ENCODE data around the gene LILRA2. TPM values are rescaled to one million over a fixed set of nuclear protein-coding genes. Genes with fewer than 3 reads are reported as not detected.
"Not testable (repeated sequence)": the region's sequence is repeated elsewhere in the genome, so short reads cannot be mapped to it uniquely, and the experiment has no call there.

LILRA2 gene
- total RNA-seq, 2 experiments from 2014 or later: not detected

DNA sequence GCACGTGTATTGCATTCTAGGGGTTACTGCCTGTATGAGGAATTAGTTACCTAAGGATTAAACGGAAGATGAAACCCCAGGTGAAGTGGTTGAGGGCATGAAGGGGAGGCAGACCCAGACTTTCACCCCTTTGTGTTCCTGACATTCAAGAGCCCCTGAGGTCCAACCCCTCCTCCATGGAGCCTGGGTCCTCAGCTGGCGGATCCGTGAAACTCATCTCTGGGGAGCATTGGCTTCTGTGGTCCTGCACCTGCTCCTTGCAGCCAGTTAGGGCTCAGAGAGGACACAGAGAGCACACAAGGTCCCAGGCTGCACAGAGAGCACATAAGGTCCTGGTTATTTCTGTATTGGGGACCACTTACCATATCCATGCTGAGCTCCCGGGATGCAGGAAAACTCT, 12.8 kb downstream of the LILRA2 start:
- Mint-ChIP-seq H3K27ac (no peak overlapping the region), H3K4me1 (no peaks in the 10 kb centered on the region), H3K9me3 (peaks cover 19% of the 10 kb centered on the region), H3K36me3 (no peaks in the 10 kb centered on the region), H3K4me3 (no peak overlapping the region), H3K27me3 (peaks cover 38% of the 10 kb centered on the region)
- DNase-seq: no peak

DNA sequence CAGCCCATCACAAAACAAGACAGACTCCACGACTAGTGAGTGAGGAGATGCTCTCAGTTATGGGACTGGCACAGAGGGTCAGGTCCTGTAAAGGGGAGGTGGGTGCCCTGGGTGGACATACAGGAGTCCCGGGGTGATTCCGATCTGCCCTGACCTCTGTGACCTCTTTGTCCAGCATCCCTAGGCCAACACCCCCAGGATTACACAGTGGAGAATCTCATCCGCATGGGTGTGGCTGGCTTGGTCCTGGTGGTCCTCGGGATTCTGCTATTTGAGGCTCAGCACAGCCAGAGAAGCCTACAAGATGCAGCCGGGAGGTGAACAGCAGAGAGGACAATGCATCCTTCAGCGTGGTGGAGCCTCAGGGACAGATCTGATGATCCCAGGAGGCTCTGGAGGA, 13.4 kb downstream of the LILRA2 start:
- Mint-ChIP-seq H3K27me3 (peaks cover 40% of the 10 kb centered on the region), H3K36me3 (no peaks in the 10 kb centered on the region), H3K4me3 (no peak overlapping the region), H3K9me3 (peaks cover 20% of the 10 kb centered on the region), H3K27ac (no peak overlapping the region), H3K4me1 (no peaks in the 10 kb centered on the region)
- no peak for DNase-seq

DNA sequence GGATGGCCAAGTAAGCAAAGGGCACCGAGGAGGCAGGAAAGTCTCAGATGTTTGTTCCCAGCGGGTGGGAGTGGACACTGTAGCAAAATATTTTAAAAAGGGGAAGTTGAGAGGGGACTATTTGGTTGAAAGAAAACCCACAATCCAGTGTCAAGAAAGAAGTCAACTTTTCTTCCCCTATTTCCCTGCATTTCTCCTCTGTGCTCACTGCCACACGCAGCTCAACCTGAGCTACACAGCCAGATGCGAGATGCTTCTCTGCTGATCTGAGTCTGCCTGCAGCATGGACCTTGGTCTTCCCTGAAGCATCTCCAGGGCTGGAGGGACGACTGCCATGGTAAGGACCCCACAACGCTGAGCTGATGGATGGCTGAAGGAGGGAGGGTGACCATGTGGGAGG, 19.9 kb downstream of the LILRA2 start, which contains the start of gene LILRA1:
Gene LILRA1 (plus strand): TSS at position 188 of the 400 bp plus-strand sequence. CDS start 613 bp downstream, outside the sequence.
- DNase-seq, H3K27ac Mint-ChIP-seq, H3K4me3 Mint-ChIP-seq, H3K36me3 Mint-ChIP-seq, H3K9me3 Mint-ChIP-seq, H3K4me1 Mint-ChIP-seq: not testable (repeated sequence)
- H3K27me3 Mint-ChIP-seq: peaks cover 33% of the 10 kb centered on the region

DNA sequence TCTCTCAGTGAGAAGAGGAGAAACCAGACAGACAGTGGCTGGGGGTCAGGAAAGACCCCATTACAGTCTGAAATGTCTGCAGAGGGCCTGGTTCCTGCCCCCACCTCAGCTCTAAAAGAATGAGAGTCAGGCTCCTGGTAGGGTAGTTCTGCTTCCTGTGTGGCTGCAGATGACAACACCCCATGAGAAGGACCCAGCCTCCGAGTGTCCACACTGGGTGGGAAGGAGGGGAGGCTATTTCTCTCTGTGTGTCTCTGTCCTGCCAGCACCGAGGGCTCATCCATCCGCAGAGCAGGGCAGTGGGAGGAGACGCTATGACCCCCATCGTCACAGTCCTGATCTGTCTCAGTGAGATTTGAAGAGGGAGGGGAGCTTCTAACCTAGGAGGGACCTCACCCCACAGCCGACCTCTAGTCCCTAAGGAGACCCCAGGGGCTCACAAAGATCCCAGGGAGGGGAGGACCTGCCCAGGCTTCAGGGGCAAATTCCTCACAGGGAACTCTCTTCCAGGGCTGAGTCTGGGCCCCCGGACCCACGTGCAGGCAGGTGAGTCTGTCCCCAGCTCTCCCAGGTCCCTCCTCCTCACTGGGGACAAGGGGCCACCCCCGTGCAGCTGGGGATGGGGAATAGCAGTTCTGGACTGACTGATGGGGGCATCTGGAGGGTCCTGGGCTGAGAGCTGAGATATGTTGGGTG, 20.5 kb downstream of the LILRA2 start:
- peaks cover 33% of the 10 kb centered on the region for H3K27me3 Mint-ChIP-seq
- H3K27ac Mint-ChIP-seq, H3K4me1 Mint-ChIP-seq, H3K9me3 Mint-ChIP-seq, DNase-seq, H3K36me3 Mint-ChIP-seq, H3K4me3 Mint-ChIP-seq: not testable (repeated sequence)

DNA sequence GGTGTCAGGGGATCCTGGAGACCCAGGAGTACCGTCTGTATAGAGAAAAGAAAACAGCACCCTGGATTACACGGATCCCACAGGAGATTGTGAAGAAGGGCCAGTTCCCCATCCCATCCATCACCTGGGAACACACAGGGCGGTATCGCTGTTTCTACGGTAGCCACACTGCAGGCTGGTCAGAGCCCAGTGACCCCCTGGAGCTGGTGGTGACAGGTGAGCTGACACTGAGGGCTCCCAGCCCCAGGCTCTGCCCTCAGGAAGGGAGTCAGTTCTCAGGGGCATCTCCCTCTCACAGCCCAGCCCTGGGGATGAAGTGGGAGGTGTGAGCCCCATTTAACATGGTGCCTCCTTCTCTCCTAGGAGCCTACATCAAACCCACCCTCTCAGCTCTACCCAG, 21.1 kb downstream of the LILRA2 start:
- peaks cover 5% of the 10 kb centered on the region for H3K9me3 Mint-ChIP-seq
- DNase-seq: no peak
- H3K27ac Mint-ChIP-seq: no peak overlapping the region
- no peaks in the 10 kb centered on the region for H3K4me1 Mint-ChIP-seq
- no peak overlapping the region for H3K4me3 Mint-ChIP-seq
- H3K27me3 Mint-ChIP-seq: peaks cover 34% of the 10 kb centered on the region
- no peaks in the 10 kb centered on the region for H3K36me3 Mint-ChIP-seq

DNA sequence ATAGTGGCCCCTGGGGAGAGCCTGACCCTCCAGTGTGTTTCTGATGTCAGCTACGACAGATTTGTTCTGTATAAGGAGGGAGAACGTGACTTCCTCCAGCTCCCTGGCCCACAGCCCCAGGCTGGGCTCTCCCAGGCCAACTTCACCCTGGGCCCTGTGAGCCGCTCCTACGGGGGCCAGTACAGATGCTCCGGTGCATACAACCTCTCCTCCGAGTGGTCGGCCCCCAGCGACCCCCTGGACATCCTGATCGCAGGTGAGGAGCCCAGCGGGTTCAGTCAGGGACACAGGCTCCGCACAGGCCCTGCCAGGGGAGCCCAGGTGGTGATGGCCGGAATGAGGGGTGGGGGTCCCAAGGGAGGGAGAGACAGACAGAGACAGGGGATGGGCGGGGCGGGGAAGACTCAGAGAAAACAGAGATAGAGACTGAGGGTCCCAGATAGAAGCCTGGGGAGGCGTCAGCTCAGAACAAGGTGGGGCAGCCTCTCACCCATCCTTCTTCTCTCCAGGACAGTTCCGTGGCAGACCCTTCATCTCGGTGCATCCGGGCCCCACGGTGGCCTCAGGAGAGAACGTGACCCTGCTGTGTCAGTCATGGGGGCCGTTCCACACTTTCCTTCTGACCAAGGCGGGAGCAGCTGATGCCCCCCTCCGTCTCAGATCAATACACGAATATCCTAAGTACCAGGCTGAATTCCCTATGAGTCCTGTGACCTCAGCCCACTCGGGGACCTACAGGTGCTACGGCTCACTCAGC, 22.3 kb downstream of the LILRA2 start:
- H3K27ac Mint-ChIP-seq, H3K4me3 Mint-ChIP-seq, DNase-seq, H3K4me1 Mint-ChIP-seq, H3K9me3 Mint-ChIP-seq, H3K36me3 Mint-ChIP-seq: not testable (repeated sequence)
- H3K27me3 Mint-ChIP-seq: peaks cover 40% of the 10 kb centered on the region

DNA sequence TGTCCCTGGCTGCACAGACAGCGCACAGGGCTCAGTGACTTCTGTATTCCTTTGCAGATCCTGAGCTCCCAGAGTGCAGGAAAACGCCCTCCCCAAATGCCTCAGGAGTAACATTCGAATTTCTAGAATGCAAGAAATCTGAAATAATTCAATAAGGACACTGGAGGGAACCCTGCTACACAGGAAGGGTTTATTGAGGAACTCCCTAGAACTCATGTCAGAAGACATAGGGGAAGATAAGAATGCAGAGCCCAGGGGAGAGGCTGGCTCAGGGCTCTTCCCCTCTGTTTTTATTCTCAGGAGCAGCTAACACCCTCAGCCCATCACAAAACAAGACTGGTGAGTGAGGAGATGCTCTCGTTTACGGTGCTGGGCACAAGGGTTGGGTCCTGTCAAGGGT, 26.6 kb downstream of the LILRA2 start:
- DNase-seq: no peak
- Mint-ChIP-seq H3K36me3 (no peaks in the 10 kb centered on the region), H3K4me1 (no peaks in the 10 kb centered on the region), H3K27ac (no peak overlapping the region), H3K27me3 (peaks cover 34% of the 10 kb centered on the region), H3K4me3 (no peak overlapping the region), H3K9me3 (peaks cover 3% of the 10 kb centered on the region)

DNA sequence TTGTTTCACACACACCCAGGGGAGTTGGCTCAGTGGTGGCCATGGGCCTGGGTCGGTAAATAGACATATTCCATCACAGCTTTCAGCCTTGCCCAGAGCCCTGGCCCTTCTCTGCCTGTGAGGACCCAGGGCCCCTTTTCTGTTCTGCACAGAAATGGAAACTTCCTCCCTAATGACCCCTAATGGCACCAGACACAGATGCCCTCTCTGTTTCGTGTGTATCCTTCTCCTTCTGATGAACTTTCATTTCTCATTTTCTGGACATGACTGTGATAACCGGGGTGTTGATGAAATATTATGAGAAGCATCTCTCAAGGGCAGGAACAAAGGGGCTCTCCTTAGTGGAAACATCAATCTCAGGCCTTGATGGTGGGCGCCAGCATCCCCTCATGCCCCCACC, 32.6 kb downstream of the LILRA2 start:
- Mint-ChIP-seq H3K27me3 (peaks cover 40% of the 10 kb centered on the region), H3K9me3 (peaks cover 5% of the 10 kb centered on the region), H3K27ac (no peak overlapping the region), H3K4me3 (no peak overlapping the region), H3K36me3 (no peaks in the 10 kb centered on the region), H3K4me1 (no peaks in the 10 kb centered on the region)
- DNase-seq: no peak

DNA sequence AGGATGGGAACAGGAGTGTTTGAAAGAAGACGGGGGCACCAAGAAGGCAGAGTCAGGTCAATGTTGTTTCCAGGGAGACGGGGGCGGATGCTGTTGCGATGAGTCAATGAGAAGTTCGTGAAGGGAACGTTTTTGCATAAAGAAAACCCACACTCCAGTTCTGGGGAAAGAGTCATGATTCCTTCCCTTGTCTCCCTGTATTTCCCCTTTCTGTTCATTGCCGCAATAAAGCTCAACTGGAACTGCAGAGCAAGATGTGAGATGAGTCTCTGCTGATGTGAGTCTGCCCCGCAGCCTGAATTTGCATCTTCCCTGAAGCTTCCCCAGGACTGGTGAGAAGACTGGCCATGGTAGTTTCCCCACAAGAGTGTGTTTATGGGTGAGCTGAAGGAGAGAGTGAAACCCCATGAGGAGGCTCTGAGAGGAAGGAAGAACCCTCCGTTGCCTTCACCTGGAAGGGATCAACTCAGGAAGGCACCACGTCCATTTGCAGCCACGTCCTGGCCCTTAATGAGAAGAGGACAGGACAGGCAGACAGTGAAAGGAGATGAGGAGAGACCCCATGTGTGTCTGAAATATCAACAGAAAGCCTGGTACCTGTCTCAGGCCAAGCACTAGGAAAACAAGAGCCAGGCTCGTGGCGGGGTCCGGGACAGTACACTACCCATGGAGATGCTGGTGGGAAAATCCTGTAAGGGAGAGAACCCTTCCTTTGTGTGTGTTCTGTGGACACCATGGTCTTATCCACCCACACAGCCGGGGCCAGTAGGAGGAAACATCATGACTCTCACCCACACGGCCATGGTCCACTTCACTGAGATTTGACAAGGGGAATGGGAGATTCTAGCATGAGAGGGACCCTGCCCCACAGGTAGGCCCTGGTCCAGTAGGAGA, 33.5 kb downstream of the LILRA2 start:
- no peak overlapping the region for H3K4me3 Mint-ChIP-seq
- no peaks in the 10 kb centered on the region for H3K4me1 Mint-ChIP-seq
- peaks cover 5% of the 10 kb centered on the region for H3K9me3 Mint-ChIP-seq
- H3K27ac Mint-ChIP-seq: no peak overlapping the region
- DNase-seq: no peak
- H3K27me3 Mint-ChIP-seq: peaks cover 40% of the 10 kb centered on the region
- H3K36me3 Mint-ChIP-seq: no peaks in the 10 kb centered on the region

DNA sequence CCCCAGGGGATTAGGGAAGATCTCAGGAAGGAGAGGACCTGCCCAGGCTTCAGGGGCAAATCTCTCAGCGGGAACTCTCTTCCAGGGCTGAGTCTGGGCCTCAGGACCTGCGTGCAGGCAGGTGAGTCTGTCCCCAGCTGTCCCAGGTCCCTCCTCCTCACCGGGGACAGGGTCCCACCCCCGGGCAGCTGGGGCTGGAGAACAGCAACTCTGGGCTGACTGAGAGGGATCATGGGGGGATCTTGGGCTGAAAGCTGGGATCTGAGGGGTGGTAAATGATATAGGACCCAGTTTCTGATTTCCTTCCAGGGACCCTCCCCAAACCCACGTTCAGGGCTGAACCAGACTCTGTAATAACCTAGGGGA, 34.2 kb downstream of the LILRA2 start:
- Mint-ChIP-seq H3K9me3 (peaks cover 5% of the 10 kb centered on the region), H3K4me1 (no peaks in the 10 kb centered on the region), H3K27ac (no peak overlapping the region), H3K36me3 (no peaks in the 10 kb centered on the region), H3K4me3 (no peak overlapping the region), H3K27me3 (peaks cover 40% of the 10 kb centered on the region)
- DNase-seq: no peak

DNA sequence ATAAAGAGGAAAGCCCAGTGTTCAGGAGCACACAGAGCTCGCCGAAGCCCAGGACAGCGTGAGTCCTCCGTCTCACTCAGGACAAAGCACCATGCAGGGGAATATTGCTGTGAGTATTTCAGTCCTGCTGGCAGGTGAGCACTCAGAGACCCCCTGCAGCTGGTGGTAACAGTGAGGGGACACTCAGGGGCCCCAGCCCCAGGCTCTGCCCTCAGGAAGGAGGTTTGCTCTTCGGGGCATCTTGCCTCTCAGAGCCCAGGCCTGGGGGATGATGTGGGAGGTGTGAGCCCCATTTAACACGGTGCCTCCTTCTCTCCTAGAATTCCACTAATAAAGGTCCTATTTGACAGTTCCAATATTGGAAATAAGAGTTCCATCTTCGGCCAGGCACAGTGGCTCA, 34.6 kb downstream of the LILRA2 start:
- H3K9me3 Mint-ChIP-seq: peaks cover 5% of the 10 kb centered on the region
- H3K4me3 Mint-ChIP-seq: no peak overlapping the region
- no peaks in the 10 kb centered on the region for H3K4me1 Mint-ChIP-seq
- DNase-seq: no peak
- H3K27ac Mint-ChIP-seq: no peak overlapping the region
- peaks cover 40% of the 10 kb centered on the region for H3K27me3 Mint-ChIP-seq
- no peaks in the 10 kb centered on the region for H3K36me3 Mint-ChIP-seq

DNA sequence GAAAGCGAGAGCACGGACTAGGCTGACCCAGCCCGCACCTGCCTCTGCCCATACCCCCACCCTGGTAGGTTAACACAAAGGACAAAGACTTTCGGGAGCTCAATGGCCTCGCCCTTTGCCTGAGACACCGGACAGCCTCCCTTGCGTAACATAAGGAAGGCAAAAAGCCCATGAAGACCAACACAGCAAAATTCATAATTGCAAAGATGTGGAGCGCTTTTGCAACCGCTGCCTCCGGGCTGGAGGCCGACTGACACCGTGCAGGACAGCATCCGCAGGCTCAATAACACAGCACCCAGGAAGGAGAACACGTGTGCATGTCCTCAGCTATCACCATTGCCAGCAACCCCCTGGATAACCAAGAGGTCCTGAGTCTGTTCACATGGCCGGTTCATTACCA, 35.2 kb downstream of the LILRA2 start:
- peaks cover 5% of the 10 kb centered on the region for H3K9me3 Mint-ChIP-seq
- H3K4me3 Mint-ChIP-seq: no peak overlapping the region
- no peak overlapping the region for H3K27ac Mint-ChIP-seq
- H3K27me3 Mint-ChIP-seq: peaks cover 40% of the 10 kb centered on the region
- no peaks in the 10 kb centered on the region for H3K4me1 Mint-ChIP-seq
- no peak for DNase-seq
- H3K36me3 Mint-ChIP-seq: no peaks in the 10 kb centered on the region

DNA sequence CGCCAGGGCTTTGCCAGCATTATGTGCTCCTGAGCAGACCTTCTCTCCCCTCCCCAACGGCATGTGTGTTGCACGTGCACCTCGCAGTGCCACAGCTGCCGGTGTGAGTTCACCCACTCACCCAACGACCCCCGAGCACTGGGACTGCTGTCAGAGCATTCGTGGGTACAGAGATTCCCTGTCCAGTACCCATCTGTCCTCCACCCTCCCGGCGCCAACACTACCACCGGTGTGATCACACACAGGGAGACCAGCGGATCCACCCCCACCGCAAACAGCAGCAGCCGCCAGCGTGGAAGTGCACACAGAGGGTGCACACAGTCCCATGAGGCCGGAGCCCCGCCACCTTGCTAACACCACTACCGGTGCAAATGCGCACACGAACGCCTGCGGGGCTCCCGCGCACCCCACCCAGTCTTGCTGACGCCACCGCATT, 35.8 kb downstream of the LILRA2 start:
- no peak overlapping the region for H3K4me3 Mint-ChIP-seq
- peaks cover 5% of the 10 kb centered on the region for H3K9me3 Mint-ChIP-seq
- peaks cover 37% of the 10 kb centered on the region for H3K27me3 Mint-ChIP-seq
- H3K27ac Mint-ChIP-seq: no peak overlapping the region
- DNase-seq: no peak
- no peaks in the 10 kb centered on the region for H3K4me1 Mint-ChIP-seq
- no peaks in the 10 kb centered on the region for H3K36me3 Mint-ChIP-seq

DNA sequence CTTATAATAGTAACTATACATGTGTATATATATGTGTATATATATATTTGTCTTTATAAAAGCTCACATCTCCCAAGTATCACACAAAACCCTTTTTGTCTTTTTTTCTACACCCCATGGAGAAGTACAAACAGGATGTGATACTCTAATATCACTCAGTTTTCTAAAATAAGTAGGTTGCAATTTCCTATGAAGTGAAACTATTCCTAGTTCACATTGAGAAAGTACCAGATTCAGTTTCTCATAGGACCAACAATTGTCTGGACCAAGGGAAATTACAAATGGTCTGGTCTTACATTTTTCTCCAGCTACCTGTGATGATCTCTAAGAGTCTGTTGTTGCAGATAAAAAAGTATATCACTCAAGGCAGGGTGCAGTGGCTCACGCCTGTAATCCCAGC, 38.8 kb downstream of the LILRA2 start:
- H3K27ac Mint-ChIP-seq: no peak overlapping the region
- H3K36me3 Mint-ChIP-seq: no peaks in the 10 kb centered on the region
- H3K27me3 Mint-ChIP-seq: peaks cover 14% of the 10 kb centered on the region
- H3K9me3 Mint-ChIP-seq: peaks cover 9% of the 10 kb centered on the region
- no peaks in the 10 kb centered on the region for H3K4me1 Mint-ChIP-seq
- no peak for DNase-seq
- no peak overlapping the region for H3K4me3 Mint-ChIP-seq

DNA sequence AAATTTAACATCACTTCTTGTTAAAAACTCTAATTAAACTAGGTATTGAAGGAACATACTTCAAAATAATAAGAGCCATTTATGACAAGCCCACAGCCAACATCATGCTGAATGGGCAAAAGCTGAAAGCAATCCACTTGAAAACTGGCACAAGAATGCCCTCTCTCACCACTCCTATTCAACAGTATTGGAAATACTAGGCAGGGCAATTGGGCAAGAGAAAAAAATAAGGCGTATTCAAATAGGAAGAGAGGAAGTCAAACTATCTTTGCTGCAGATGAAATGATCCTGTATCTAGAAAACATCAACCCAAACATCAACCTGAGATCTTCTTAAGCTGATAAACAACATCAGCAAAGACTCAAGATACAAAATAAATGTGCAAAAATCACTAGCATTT, 41.1 kb downstream of the LILRA2 start:
- H3K4me3 Mint-ChIP-seq: no peak overlapping the region
- no peak overlapping the region for H3K27ac Mint-ChIP-seq
- H3K27me3 Mint-ChIP-seq: peaks cover 5% of the 10 kb centered on the region
- no peak for DNase-seq
- H3K9me3 Mint-ChIP-seq: peaks cover 9% of the 10 kb centered on the region
- H3K36me3 Mint-ChIP-seq: no peaks in the 10 kb centered on the region
- H3K4me1 Mint-ChIP-seq: no peaks in the 10 kb centered on the region
